ENCODE measurements around the gene SLX1B.
"Not testable (repeated sequence)": the region's sequence is repeated elsewhere in the genome, so short reads cannot be mapped to it uniquely, and the experiment has no call there.

The SLX1B gene

DNA sequence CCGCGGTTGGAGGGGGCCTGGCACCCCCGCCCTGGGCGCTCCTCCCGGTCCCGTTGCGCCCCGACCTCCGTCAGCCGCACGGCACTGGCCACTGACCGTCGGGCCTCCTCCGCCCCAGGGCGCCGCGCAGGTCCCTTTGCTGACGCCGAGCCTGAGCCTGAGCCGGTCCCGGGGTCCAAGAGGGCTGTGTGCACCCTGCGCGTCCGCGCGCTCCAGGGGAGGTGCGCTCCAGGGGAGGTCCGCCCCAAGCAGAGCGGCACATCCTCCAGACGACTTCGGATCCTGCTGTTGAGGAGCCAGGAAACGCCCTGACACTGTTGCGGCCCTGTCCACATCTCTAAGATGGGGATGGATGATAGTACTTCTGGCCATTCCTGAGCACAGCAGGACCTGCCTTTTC lies 12.6 kb downstream of the SLX1B start:
- H3K4me1 ChIP-seq (ENCODE audit: low read depth, poor library complexity, severe bottlenecking); H3K27ac ChIP-seq; H3K27me3 ChIP-seq (ENCODE audit: insufficient read depth, low read depth); H3K9ac ChIP-seq; H4K20me1 ChIP-seq (ENCODE audit: insufficient read depth); H3K4me3 ChIP-seq (IDR thresholded peaks at IDR 0.05; ENCODE audit: insufficient read depth, low read depth, low read length); H3K36me3 ChIP-seq (ENCODE audit: insufficient read depth); H3K4me2 ChIP-seq; H2AFZ ChIP-seq (ENCODE audit: low read depth); H3K79me2 ChIP-seq (ENCODE audit: insufficient read depth, low read depth): not testable (repeated sequence)

DNA sequence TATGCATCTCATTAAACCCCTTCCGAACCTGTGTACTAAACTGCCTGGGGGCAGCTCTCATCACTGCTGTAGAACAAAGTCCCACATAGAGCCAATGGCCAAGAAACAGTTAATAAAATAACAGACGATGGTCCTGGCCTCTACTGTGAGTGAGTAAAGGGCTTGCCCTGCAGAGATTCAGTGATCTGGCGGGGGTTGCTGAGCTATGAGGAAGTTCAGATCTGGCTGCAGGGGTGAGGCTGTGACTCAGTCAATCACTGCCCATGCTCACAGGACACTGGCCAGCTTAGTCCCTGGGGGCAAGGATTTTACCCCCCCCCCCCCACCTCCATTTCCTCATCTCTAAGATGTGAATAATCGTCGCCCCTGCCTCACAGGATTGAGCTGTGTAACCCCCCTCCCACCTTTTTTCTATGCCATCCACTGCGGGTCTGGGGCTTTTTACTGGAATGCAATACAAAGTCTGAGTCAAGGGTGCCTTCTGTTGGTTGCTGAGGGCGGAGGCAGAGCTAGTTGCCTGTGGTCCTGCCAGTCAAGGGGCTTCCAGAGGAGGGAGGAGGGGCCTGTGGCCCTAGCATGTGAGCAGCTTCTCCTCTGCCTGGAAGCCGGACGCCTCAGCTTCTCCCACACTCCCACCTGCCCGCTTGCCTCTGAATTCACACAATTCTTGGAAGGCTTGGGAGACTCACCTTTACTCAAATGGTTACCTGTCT lies 13.5 kb downstream of the SLX1B start:
- H3K27ac ChIP-seq; H3K9ac ChIP-seq; H3K79me2 ChIP-seq (ENCODE audit: insufficient read depth, low read depth); H3K36me3 ChIP-seq (ENCODE audit: insufficient read depth); H3K4me1 ChIP-seq (ENCODE audit: low read depth, poor library complexity, severe bottlenecking); H3K27me3 ChIP-seq (ENCODE audit: insufficient read depth, low read depth); H3K4me2 ChIP-seq; H3K4me3 ChIP-seq (IDR thresholded peaks at IDR 0.05; ENCODE audit: insufficient read depth, low read depth, low read length); H4K20me1 ChIP-seq (ENCODE audit: insufficient read depth); H2AFZ ChIP-seq (ENCODE audit: low read depth): not testable (repeated sequence)

- H2AFZ ChIP-seq (ENCODE audit: low read depth); H3K27me3 ChIP-seq (ENCODE audit: insufficient read depth, low read depth); H3K9ac ChIP-seq; H3K79me2 ChIP-seq (ENCODE audit: insufficient read depth, low read depth); H3K4me3 ChIP-seq (IDR thresholded peaks at IDR 0.05; ENCODE audit: insufficient read depth, low read depth, low read length); H3K27ac ChIP-seq; H3K4me2 ChIP-seq; H3K4me1 ChIP-seq (ENCODE audit: low read depth, poor library complexity, severe bottlenecking); H3K36me3 ChIP-seq (ENCODE audit: insufficient read depth); H4K20me1 ChIP-seq (ENCODE audit: insufficient read depth): not testable (repeated sequence)
Measured at GRCh38 chr16:29469660-29470059, 15.3 kb downstream of the SLX1B start.

GRCh38 chr16:29472065-29472464 lies 17.7 kb downstream of the SLX1B start:
- not testable (repeated sequence) for H4K20me1 ChIP-seq (ENCODE audit: insufficient read depth); H3K27ac ChIP-seq; H2AFZ ChIP-seq (ENCODE audit: low read depth); H3K9ac ChIP-seq; H3K79me2 ChIP-seq (ENCODE audit: insufficient read depth, low read depth); H3K4me1 ChIP-seq (ENCODE audit: low read depth, poor library complexity, severe bottlenecking); H3K36me3 ChIP-seq (ENCODE audit: insufficient read depth); H3K27me3 ChIP-seq (ENCODE audit: insufficient read depth, low read depth); H3K4me2 ChIP-seq; H3K4me3 ChIP-seq (IDR thresholded peaks at IDR 0.05; ENCODE audit: insufficient read depth, low read depth, low read length)

- H3K4me2 ChIP-seq; H4K20me1 ChIP-seq (ENCODE audit: insufficient read depth); H3K36me3 ChIP-seq (ENCODE audit: insufficient read depth); H3K79me2 ChIP-seq (ENCODE audit: insufficient read depth, low read depth); H3K27ac ChIP-seq; H3K9ac ChIP-seq; H3K4me1 ChIP-seq (ENCODE audit: low read depth, poor library complexity, severe bottlenecking); H3K4me3 ChIP-seq (IDR thresholded peaks at IDR 0.05; ENCODE audit: insufficient read depth, low read depth, low read length); H2AFZ ChIP-seq (ENCODE audit: low read depth); H3K27me3 ChIP-seq (ENCODE audit: insufficient read depth, low read depth): not testable (repeated sequence)
Measured at GRCh38 chr16:29482276-29482675, 27.9 kb downstream of the SLX1B start.

- not testable (repeated sequence) for H3K79me2 ChIP-seq (ENCODE audit: insufficient read depth, low read depth); H4K20me1 ChIP-seq (ENCODE audit: insufficient read depth); H3K4me2 ChIP-seq; H3K4me1 ChIP-seq (ENCODE audit: low read depth, poor library complexity, severe bottlenecking); H3K4me3 ChIP-seq (IDR thresholded peaks at IDR 0.05; ENCODE audit: insufficient read depth, low read depth, low read length); H3K9ac ChIP-seq; H3K27ac ChIP-seq; H2AFZ ChIP-seq (ENCODE audit: low read depth); H3K36me3 ChIP-seq (ENCODE audit: insufficient read depth); H3K27me3 ChIP-seq (ENCODE audit: insufficient read depth, low read depth)
Measured at GRCh38 chr16:29506308-29506707, 52.0 kb downstream of the SLX1B start, which contains the start of gene NPIPB12. Gene NPIPB12 (minus strand): TSS chr16:29506408.

All from KMS-11 (cell line).